Astrocyte (in vitro differentiated cells and primary cell): Measurements from ENCODE around the gene FAM25A.
"Not testable (repeated sequence)": the region's sequence is repeated elsewhere in the genome, so short reads cannot be mapped to it uniquely, and the experiment has no call there.

Experiments used
- CTCF ChIP-seq: IDR thresholded peaks from 2 replicates; pipeline ENCODE4 v1.5.1; 2011; ENCODE audit warnings: low read depth, mild to moderate bottlenecking, inconsistent platforms, low read length, moderate library complexity; ENCODE audit not compliant: insufficient read depth
- EZH2 ChIP-seq: IDR thresholded peaks from 2 replicates; pipeline ENCODE4 v1.6.1; 2012; ENCODE audit warnings: mild to moderate bottlenecking, low read length, inconsistent platforms; ENCODE audit not compliant: insufficient read depth

GRCh38 chr10:87019504-87019903 is 590 bp upstream of the FAM25A start:
- not testable (repeated sequence) for TF ChIP-seq CTCF, EZH2
